Neutrophil (primary cell): ENCODE results near the gene SIGLEC14.

Experiments
- H3K27ac ChIP-seq: fragments of 200-600 bp; sonication (generic); 2 replicates; pipeline ENCODE4 v1.5.1; 2016; ENCODE audit warnings: mild to moderate bottlenecking, moderate library complexity
- H3K27me3 ChIP-seq: fragments of 200-600 bp; sonication (generic); 2 replicates; pipeline ENCODE4 v1.6.0; 2016; ENCODE audit warnings: mild to moderate bottlenecking
- H3K36me3 ChIP-seq: fragments of 200-600 bp; sonication (generic); 2 replicates; pipeline ENCODE4 v1.5.1; 2017
- H3K4me1 ChIP-seq, 2 experiments: fragments of 200-600 bp in 1 of 2; sonication (generic) in 1 of 2; 1 replicate in 1 of 2; 2 replicates in 1 of 2; pipeline versions ENCODE4 v1.5.1 to v1.6.1; 2013 to 2016; ENCODE audit warnings: low read depth in 1 of 2, low read length in 1 of 2, mild to moderate bottlenecking in 1 of 2, moderate library complexity in 1 of 2; ENCODE audit not compliant: control insufficient read depth in 1 of 2, insufficient read depth in 1 of 2
- H3K4me3 ChIP-seq, 2 experiments: fragments of 200-600 bp in 1 of 2; sonication (generic) in 1 of 2; 1 replicate in 1 of 2; 2 replicates in 1 of 2; pipeline ENCODE4 v1.5.1; 2013 to 2016; ENCODE audit warnings: low read depth in 1 of 2, low read length in 1 of 2, mild to moderate bottlenecking in 1 of 2, moderate library complexity in 1 of 2
- H3K9me3 ChIP-seq: fragments of 200-600 bp; sonication (generic); 2 replicates; pipeline ENCODE4 v1.5.1; 2016
- TF ChIP-seq, protein P1 (sequence below): fragments of 200-600 bp; sonication (generic); IDR thresholded peaks from 2 replicates; pipeline ENCODE4 v1.5.1; 2016; ENCODE audit warnings: antibody characterized with exemption

Gene SIGLEC14

DNA sequence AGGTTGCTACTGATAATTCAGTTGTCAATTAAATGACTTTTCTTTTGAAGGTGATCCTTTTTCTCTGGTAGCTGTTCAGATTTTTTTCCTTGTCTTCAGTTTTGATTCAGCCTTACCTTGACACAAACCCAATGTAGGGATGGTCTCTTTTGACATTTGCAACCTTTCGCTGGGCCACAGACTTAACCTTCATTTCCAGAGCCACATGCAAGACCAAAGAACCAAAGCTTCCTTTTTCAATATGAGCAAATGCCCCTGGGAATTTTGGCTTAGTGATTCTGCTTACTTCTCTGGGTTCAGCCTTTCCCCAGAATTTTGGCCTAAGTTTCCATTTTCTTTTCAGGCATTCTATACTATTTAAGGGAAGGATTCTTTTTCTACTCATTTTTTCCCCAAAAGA is 36.0 kb downstream of the SIGLEC14 start:
- no peaks in the 10 kb centered on the region for H3K9me3 ChIP-seq
- TF ChIP-seq, protein P1, sequence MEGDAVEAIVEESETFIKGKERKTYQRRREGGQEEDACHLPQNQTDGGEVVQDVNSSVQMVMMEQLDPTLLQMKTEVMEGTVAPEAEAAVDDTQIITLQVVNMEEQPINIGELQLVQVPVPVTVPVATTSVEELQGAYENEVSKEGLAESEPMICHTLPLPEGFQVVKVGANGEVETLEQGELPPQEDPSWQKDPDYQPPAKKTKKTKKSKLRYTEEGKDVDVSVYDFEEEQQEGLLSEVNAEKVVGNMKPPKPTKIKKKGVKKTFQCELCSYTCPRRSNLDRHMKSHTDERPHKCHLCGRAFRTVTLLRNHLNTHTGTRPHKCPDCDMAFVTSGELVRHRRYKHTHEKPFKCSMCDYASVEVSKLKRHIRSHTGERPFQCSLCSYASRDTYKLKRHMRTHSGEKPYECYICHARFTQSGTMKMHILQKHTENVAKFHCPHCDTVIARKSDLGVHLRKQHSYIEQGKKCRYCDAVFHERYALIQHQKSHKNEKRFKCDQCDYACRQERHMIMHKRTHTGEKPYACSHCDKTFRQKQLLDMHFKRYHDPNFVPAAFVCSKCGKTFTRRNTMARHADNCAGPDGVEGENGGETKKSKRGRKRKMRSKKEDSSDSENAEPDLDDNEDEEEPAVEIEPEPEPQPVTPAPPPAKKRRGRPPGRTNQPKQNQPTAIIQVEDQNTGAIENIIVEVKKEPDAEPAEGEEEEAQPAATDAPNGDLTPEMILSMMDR, result no peak
- peak overlapping the region; percentile 62 for H3K27ac ChIP-seq
- H3K4me1 ChIP-seq, result peaks cover 0 to 46% of the 10 kb centered on the region in 2 experiments
- H3K27me3 ChIP-seq, result peaks cover 15% of the 10 kb centered on the region
- peaks cover 64% of the 10 kb centered on the region for H3K36me3 ChIP-seq
- no peak overlapping the region for H3K4me3 ChIP-seq

DNA sequence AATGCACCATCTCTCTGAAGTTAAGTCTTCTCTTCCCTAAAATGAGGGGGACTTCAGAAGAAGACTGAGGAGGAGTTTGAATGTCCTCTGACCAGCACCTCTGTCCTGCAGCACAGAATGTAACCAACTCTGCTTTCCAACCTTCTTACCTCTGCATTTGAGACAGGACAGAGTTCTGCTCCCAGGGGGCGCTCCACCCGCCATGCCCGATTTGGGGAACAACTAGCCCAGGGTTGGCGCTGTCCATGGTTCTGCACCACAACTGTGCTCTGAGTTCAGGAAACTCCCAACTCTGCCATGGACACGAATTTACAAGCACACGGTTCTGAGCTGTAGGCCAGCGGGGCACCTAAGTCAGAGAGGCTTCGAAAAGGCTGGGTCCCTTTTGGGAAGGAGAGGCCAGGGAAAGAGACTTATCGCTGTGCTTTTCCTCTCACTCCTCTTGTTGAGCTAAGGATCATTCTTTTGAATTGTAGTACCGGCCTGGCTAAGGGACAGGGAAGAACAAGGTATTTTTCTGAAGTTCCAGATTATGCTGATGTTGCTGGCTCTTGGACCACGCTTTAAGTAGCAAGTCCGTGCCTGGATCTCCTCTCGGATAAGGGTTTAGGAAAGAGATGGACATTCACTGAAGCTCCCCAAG is 38.6 kb downstream of the SIGLEC14 start:
- Histone ChIP-seq H3K36me3 (peaks cover 39% of the 10 kb centered on the region), H3K4me3 (no peak overlapping the region), H3K4me1 (peaks cover 0 to 22% of the 10 kb centered on the region in 2 experiments), H3K9me3 (no peaks in the 10 kb centered on the region), H3K27me3 (peaks cover 40% of the 10 kb centered on the region), H3K27ac (peak overlapping the region; percentile 28)
- TF ChIP-seq, protein P1, result peak; percentile 80

DNA sequence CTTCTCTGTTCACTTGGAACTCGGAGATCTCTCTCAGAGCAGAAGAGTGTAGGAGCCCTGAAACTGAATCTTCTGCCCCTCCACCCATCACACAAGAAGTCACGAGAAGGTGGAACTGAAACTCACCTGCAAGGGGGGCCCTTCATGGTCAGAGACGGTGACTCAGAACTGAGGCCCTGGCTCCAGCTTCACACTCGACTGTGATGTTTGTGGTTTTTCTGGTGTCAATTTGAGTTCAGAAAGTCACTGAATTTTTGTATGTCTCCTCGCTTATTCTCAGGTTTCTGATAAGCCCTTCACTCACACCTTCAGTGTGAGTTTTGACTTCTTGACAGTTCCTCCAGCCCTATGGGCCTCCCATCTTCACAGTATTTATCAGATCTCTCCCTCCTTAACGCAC is 39.5 kb downstream of the SIGLEC14 start:
- Histone ChIP-seq H3K4me1 (peaks cover 0 to 22% of the 10 kb centered on the region in 2 experiments), H3K27ac (no peak overlapping the region), H3K27me3 (peaks cover 49% of the 10 kb centered on the region), H3K36me3 (peaks cover 29% of the 10 kb centered on the region), H3K4me3 (no peak overlapping the region), H3K9me3 (no peaks in the 10 kb centered on the region)
- TF ChIP-seq, protein P1, result no peak

DNA sequence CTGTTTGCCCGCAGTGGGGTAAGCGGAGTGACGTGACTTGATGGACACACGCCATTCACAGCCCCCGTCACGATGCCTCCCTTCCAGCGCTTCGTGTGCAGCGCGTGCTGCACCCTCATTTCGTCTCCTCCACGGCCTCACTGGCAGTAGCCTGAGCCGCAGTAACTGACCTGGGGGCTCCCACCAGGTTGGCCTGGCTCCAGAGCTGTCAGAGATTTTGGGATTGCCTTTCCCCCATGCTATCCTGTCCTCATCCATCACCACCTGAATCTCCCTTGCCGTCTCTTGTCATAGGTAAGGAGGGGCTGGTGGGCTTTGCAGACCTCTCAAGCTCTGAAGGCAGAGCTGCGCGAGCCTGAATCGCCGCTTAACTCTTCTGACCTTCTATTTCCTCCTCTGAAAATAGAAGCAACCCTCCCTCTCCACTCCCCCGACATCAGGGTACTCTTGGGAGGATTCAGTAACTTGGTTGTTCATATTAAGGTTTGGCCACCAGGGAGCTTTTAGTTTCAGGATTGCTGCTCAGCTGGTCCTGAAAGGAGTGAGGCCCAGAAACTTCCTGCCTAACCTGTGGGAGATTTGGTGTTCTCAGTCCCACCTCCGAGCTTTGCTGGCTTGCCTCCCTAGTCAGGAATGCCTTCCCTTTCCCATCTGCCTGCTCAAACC is 44.3 kb downstream of the SIGLEC14 start:
- no peaks in the 10 kb centered on the region for H3K36me3 ChIP-seq
- H3K27me3 ChIP-seq, result peaks cover 86% of the 10 kb centered on the region
- H3K4me1 ChIP-seq, result peaks cover 0 to 10% of the 10 kb centered on the region in 2 experiments
- H3K9me3 ChIP-seq, result no peaks in the 10 kb centered on the region
- H3K27ac ChIP-seq, result no peak overlapping the region
- TF ChIP-seq, protein P1, result no peak
- no peak overlapping the region for H3K4me3 ChIP-seq

DNA sequence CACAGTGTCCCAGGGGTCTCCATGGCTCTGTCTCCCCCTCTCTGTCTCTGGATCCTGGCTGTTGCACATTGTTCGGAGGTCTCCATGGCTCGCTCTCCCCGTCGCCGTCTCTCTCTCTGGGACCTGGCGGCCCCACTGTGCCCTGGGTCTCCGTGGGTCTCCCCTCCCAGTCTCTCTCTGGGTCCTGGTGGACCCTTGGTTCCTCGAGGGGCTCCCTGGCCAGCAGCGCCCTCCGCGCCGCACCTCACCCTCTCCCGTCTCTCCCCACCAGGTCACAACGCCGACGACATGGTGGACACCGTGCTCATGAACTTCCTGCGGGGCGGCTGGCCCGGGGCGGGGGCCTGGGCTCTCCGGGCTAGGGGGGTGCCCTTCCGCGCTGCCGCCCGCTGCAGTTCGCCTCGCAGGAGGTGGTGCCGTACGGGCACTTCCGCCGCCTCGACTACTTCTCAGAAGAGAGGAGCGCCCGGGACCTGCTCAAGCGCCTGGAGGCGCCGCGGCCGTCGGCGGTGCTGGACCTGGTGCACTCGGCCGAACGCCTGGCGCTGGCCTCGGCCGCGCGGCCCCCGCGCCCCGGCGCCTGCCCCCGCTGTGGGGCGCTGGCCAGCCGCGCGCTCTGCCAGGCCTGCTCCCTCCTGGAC is 45.6 kb downstream of the SIGLEC14 start:
- Histone ChIP-seq H3K27ac (no peak overlapping the region), H3K36me3 (no peaks in the 10 kb centered on the region), H3K9me3 (no peaks in the 10 kb centered on the region), H3K4me3 (peak overlapping the region; percentile 8 to 21), H3K27me3 (peaks cover 75% of the 10 kb centered on the region), H3K4me1 (peaks cover 0 to 9% of the 10 kb centered on the region in 2 experiments)
- TF ChIP-seq, protein P1, result no peak
